Stimulated activated CD8-positive, alpha-beta memory T cell treated with anti-CD3 and anti-CD28 coated beads, Interleukin-15, amount 100 ng/mL, for 1 hour (primary cell): Measurements from ENCODE around the gene NRXN3.

ENCODE experiments used
- DNase-seq: peaks from one replicate; pipeline ENCODE4 v3.0.0-alpha.2; 2020; ENCODE audit warnings: low read depth

Gene NRXN3

DNA sequence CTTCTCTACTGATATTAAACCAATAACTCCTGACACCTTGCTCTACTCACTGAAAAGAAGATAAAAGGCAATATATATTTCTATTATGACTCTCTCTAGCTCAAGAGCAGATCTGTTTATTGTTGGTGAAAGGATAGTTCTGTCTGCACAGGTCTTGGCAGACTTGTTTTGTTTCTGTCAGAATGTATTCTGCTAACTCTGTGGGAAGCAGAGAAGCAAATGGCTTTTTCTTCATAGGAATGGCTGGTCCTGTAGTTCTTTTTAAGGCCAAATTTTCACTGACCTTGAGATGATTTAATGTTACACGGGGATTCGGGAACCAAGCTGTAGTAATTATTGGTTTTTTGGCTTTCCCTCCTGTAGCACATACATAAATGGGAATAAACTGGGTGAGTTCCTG is 1529.0 kb downstream of the NRXN3 start:
- DNase-seq, result no peak

DNA sequence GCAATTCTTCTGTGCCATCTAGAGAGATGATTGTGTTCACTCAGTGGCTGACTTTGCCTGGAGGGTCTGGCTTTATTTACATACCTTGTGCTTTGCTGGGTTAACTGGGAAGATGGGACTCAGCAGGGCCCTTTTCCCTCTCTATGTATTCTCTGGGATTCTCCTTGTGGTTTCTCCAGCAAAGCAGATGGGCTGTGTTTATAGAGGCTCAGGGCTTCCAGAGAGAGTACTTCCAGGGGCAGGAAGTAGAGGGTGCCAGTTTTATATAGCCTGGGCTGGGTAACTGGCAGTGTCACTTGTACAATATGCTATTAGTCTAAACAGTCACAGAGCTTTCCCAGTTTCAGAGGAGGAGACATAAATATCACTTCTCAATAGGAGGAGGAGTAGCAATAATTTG is 1531.2 kb downstream of the NRXN3 start:
- no peak for DNase-seq

DNA sequence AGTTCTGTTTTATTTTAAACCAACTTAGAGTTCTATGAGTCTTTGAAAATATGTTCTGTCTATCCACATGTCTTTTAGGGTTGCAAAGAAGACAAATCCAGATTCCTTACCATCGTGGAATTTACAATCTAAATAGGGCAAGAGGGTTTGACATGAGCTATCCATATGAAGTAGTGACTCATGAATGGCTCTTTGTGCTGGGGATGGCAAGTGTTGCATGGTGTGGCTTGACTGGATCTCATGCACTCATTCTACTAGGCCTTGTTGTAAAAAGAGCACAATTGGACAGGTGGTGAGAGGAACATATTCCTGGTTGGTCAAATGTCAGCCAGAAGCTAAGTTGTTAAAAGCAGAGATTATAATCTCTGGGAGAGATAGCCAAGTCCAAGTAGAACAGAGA is 1532.0 kb downstream of the NRXN3 start:
- DNase-seq, result no peak

DNA sequence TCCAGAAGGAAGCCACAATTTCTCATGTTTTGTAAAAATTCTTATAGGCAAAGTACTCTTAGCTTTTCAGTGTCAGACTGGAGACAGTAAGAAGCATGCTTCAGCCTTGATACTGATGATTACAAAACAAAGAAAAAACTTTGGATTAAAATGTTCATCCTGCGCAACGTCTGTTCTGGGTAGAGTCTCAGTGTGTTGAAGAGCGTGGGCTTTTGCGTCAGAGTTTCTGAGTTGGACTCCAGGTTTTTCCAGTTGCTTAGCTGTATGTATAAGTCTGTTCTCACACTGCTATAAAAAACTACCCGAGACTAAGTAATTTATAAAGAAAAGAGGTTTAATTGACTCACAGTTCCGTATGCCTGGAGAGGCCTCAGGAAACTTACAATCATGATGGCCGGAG is 1533.0 kb downstream of the NRXN3 start:
- no peak for DNase-seq

DNA sequence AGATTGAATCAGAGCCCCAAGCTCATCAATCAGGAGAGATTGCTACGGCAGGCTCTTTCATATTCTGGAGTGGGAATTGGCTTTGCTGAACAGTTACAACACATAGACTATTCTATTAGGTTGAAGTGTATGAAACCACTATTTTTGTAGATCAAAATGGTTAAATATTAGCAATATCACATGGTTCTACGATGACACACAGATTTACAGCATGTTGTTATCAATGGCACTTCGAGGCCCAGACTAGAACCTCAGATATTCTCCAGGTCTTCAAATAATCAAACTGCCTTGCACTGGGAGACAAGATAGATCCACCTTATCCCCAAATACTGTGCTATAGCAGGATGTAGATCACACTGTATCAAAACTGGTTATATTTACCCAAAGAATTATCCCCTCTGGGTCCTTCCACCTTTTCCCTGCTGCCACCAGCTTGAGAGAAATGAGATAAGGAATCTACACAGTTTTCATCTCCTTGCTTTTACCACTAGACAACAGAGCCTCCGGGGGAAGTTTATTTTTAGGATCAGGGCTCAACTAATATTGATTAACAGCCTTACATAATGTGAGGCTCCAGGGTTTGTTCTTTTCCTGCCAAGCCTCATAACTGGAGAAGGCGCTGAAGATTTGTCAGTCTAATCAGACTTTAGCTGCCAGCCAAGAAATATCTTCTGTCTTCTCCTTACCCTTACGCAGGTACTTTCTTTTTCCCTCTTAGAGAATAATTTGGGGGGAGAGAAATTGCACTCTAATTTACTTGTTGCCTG is 1534.1 kb downstream of the NRXN3 start:
- DNase-seq, result no peak

DNA sequence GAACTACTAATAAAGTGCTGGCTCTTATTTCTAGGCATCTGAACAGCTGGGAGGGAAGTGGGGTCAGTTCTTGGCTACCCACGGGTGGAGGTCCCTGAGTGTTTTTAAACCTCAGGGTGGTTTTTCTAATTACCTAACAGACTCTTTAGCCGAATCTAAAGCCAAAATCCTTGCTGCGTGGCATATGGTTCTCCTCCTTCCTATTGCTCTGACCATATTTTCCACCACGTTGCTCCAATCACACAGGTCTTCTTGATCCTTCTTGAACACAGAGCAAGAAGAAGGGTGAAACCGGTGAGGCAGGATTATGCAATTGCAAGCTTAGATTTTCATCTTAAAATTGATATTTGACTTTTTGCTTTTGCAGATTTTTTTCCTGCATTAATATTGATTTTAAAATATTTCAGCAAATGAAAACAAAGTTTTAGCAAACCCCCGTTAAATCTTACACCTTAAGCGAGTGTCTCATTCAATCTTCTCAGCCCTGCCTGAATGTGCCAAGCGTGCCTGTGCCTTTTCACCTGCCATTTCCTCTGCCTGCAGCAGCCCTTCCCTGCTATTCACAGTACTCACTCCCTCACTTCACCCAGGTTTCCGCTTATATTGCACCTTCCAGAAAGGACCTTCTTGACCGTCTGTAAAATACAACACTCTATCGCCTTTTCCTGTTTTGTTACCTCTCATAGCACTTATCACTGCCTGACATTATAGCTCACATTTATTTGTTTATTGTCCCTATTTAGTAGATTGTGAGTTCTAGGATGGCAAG is 1535.1 kb downstream of the NRXN3 start:
- DNase-seq, result no peak

DNA sequence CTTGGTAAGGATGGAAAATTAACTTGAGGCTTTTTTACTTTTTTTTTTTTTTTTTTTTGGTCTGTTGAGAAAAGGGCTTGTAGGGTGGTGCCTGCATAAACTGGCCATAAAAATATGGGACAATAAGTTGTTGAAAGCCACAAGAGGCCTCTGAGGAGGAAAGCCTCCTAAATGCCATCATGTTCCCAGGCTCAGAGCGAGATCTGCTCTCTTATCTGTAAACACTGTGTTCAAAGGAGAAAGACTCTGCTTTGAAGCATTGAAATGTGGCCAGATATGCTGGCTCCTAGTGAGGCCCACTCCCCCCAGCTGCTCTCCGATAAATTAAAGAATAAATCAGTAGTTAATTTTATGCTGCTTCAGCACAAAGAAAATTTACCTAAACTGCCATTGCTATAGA is 1536.2 kb downstream of the NRXN3 start:
- DNase-seq, result no peak

DNA sequence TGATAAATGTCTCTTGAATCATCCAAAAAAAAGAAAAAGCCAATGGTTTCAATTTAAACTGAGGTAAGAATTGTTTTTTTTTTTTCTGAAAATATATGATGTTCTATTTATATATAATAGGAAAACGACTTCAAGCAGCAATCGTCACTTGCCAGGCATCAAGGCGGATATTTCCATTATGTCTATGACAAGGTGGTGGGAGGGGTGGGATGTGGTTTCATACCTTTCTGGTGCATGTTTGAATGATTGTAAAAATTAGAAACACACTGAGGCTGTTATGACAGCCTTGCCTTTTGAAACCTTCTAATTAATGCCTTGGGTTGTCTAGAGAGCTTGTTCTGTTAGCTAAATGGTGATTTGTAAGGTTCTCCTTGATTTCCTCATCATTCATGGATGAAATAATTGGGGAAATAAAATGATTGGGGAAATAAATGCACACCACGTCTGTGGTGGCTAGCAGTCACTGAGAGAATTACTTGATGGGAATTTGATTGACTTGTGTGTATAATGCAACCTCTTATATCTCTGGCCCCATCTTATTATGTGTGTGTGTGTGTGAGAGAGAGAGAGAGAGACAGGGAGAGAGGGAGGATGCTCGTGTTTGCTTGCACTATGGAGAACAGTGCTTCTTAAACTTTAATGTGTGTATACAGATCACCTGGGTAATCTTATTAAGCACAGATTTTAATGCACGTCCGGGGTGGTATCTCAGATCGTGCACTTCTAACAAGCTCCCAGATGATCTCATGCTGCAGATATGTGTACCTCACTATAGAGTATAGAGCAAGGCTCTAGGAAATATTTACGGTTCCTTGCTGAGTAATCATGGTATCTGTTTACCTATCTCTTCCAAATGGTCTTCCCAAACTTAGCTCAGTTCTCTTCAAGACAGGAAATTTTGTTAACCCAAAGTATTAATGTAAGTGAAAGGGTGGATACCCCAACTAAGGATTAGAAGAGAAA is 1538.5 kb downstream of the NRXN3 start:
- DNase-seq, result no peak

DNA sequence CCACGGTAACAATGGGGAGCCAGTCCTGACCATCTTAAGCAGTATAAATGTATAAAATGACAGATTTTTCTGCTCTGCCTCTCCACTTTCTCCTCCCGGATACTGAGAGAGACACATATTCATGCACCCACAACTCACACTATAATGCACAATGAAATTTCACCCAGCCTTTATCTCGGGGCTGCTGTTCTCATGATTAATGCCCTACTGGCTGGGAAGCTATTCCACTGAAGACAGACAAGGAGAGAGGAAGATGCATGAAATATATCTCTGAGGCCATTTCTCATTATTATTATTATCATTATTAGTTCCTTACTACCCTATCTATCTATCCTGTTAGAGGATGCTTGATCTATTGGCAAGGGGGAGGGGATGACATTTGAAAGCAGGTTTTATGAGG is 1539.4 kb downstream of the NRXN3 start:
- DNase-seq, result no peak

DNA sequence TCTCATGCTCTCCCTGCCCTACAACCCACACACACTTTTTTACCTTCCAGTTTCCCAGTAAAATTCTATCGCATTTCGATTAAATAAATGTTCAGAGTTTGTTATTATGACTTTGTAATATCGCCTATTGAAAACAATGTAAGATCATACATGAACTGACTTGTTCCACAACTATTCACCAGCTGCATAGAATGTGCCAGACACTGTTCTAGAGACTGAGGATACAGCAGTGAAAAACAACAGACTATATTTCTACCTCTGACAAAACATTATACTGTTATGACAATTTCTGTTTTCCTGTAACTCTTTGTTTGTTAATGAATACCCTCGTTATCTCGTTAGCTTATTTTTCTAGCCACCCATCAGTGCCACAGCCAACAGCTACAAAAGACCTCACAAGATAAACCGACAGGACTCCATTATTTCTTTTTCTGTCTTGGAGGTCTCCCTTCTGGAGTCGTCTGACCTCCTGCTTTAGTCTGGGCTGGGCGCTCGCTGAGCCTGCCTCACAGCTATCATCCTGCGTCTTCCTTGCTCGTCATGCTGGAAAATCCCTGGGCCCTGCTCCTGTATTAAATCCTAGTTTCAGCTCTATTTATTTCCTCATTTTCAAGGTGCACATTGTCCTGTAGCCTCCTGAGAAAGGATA is 1542.3 kb downstream of the NRXN3 start:
- DNase-seq, result no peak

DNA sequence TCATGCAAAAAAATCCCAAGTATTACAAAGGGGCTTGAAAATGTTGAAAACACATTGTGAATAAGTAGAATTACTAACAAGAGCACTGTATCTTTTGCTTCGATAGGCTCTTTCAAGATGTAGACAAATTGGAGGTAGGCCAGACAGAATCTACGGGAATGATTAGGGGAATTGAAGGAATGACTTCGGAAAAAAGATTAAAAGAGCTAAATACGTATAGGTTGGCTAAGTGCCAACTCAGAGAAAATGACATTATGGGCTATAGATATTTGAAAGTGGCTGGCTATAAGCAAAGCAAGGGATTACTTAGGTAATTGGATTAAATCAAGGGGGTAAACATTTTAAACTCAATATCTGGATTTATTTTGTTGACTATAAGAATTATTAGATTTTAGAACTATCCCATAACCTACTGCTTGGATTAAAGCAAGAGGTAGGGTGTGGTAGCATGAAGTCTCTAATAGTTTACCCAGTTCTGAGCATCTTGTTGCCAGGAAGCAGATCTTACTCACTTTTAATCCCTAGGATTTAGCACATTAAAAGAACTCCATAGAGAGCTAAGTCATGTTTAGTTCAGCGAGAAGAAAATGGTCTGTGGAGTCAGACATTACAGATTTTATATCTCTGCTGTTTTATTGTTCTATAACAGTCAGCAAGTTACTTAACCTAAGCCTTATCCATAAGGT is 1551.4 kb downstream of the NRXN3 start:
- no peak for DNase-seq

DNA sequence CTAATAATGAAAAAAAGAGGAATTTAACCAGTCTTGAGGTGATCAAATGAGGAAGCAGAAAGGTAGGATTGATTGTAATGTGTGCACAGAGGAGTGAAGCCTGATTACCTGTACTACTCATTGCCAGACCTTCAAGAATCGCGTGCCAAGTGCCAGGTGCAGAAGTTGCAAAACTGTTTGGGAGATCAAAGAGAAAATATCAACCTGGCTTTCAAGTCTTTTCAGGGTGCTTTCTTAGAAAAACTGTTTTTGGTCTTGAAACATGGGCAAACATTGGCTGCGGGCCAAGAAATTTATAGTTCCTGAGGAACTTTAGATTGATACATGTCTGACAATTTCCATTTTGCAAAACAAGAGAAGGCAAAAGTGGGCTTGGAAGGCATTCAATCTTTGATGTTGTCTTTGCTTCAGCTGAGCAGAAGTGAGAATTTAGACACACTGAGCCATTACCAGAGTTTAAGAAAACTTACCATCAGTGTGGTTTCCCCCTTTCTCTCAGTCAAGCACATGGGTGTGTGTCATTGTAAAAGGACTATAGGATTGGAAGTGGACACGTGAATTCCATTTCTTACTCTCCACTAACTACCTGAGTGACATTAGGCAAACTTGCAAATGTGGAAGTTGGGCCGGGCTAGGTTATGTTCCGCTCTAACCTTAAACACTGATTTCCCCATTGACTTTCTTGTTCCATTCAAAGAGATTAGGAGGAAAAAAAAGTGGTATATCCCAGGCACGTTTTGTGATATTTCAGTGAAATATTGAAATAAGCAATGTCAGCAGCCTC is 1555.0 kb downstream of the NRXN3 start:
- no peak for DNase-seq

DNA sequence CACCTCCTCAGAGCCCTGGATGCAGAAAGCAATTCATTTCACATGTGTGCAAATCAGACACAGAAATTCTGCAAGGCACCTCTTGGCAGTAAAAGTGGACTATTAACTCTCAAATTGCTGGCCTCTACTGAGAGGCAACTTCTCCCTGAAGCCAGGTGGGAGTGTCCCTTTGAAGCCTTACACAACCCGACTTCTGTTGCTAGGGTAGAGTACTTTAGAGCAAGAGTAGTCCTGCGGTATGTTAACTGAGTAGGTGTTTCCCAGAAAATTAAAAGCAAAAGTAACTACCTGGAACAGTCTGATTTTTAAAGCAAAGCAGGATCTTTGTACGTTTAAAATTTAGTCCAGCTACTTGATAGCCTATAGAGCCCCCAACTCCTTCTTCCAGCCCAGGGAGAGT is 1557.7 kb downstream of the NRXN3 start:
- DNase-seq, result no peak

DNA sequence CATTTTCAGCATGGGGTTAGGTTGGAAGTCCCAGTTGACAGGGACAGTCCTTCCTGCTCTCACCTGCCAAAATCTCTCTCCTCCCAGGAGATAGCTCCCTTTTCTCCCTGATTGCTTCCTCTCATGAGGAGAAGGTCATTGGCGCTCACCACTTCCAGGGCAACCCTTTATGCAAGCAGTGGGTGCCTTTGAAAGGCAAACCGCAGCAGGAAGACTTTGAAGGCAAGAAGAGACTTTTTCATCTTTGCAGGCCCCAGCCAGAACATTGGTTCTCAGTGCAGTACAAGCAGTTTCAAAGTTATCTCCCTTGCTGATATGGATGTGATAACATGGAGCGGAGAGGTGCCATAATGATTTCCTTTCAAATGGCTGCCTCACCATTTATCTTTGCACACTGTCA is 1558.2 kb downstream of the NRXN3 start:
- no peak for DNase-seq

DNA sequence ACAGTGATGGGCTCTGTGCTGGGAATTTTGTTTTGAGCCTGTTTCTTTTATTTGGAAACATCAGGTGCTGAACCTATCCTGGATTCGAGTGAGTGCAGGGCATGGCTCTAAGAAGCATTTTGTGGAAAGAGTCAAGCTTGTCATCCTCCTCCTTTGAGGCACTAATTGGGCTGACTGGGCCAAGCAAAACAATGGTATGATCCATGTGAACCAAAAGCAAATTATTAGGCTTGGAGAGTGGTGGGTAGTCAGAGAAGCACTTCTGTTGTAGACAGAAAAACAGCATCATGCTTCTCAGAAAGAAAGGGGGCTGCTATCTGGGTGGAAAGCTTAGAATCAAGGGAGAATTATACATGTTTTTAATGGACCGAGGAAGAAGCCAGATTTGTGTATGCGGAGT is 1559.6 kb downstream of the NRXN3 start:
- no peak for DNase-seq

DNA sequence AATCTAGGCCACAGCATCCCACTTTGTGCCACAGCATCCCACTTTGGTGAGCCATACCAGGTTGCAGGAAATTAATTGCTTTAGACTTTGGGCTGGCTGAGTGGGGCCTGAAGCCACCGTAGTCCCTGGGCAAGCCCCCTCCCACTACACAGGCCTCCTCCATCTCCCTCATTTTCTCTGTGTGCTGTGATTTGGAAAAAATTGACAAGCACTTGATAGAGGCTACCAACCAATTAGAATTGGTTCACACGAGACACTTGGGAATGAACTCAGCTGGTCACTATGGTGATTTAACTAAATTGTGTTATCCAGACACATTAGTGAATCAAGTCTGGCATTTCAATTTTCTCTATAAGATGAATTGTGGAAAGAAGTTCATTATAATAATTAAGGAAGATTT is 1560.0 kb downstream of the NRXN3 start:
- no peak for DNase-seq

DNA sequence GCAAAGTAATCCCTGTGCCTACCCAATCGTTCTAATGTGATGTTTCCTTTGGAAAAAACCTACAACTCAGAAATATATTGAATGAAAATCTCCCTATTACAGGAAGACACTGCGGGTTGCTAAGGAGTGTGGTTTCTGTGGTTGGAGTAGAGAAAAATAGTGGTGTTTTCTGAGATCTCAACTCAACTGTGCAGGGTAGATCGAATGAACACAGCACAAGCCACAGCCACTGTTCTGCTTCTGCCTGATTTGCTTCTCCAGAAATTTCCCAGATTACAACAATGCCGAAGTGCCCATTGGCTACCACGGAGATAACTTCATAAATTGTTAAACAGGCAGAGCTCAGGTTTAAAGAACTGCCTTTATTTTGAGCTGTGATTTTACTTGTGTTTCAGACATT is 1560.8 kb downstream of the NRXN3 start:
- DNase-seq, result no peak

DNA sequence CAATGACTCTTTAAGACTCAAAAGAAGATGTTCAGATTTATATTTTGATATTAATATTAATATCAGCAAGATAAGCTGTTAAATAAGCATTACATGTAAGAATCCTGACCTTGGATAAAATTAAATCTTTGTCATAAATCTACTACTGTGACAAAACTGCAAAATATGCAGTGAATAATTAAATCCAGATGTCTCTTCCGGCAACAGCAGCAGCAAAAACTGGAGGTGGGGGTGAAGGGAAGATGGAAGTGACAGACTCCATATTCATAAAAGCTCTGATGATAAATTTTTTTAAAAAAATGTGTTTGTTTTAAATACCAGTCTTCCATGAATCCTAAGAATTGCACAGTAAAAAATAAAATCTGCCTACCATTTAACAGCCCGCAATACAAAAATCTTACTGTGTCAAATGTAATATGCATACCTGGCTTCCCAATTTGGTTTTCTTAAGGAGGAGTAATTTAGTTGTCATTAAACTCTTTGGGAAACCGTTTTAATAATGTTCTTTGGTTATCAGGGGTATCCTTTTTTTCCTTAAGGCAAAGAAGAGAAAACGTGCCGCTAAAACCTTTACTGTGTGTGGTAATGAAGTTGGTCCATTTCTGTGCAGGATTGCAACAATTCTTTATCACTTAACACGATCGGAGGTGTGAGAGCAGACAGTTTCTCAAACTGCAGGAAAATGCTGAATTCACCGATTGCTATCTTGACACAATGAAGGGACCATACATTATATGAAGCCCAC is 1562.9 kb downstream of the NRXN3 start:
- no peak for DNase-seq

DNA sequence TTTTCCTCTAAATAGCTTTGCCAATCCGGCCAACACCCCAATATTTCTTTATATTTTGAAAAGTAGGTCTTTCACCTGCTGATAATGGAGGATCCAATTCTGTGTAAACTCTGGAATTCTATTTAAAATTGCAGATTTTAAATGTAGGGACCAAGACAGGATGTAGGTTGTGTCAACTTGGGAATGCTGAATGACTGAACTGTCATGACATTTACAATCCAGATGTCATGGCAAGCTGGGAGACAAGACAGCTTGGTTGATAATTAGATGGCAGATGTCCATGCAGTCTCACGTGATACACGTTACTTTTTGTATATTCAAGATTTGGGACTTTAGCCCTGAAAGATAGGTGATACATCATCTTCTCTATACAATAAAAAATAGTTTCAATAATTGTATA is 1564.0 kb downstream of the NRXN3 start:
- DNase-seq, result no peak

DNA sequence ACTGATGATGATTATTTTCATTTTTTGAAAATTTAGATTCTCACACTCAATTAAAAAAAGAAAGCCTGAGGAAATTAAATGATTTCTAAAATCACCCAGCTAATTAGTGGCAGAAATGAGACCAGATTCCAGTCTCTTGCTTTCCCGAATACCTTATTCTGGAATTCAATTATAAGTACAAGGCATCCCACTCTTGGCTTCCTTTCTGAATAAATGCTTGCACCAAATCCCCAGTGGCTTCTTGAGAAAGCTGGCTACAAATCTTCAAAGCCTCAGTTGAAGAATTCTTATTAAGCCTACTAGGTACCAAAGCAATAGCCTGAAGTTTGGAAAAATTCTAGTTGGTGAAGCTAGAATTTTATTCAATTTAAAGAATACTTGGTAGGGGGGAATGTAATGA is 1564.5 kb downstream of the NRXN3 start:
- DNase-seq, result no peak
